ENCODE data around the gene PPP2R5D.

PPP2R5D gene

GRCh38 chr6:43060034-43060754 is 75.8 kb downstream of the PPP2R5D start:
- DNase-seq: no peak

GRCh38 chr6:43060755-43061633 is 76.6 kb downstream of the PPP2R5D start:
- no peak for DNase-seq

GRCh38 chr6:43061861-43062260 is 77.5 kb downstream of the PPP2R5D start:
- DNase-seq: no peak
